IPS DF 4.7 (cell line): ENCODE data around the gene CFAP53.

Experiments used
- DNase-seq: peaks from one replicate; pipeline ENCODE4 v3.0.0-alpha.2; 2013; ENCODE audit warnings: low spot score; ENCODE audit errors: extremely low read depth

CFAP53 gene

GRCh38 chr18:50287441-50288347, 21.4 kb upstream of the CFAP53 start, which contains the start of gene CXXC1:
Gene CXXC1, minus strand, starts transcription at chr18:50287692. Its CDS starts 103 bp downstream, at chr18:50287589.
- no peak for DNase-seq

GRCh38 chr18:50287028-50287440, 20.7 kb upstream of the CFAP53 start:
- no peak for DNase-seq

GRCh38 chr18:50286391-50287027, 20.2 kb upstream of the CFAP53 start:
- no peak for DNase-seq

- no peak for DNase-seq
These were observed 19.5 kb upstream of the CFAP53 start for GRCh38 chr18:50285631-50286321.

GRCh38 chr18:50285071-50285470, 18.8 kb upstream of the CFAP53 start:
- no peak for DNase-seq

- DNase-seq: no peak
These were observed 18.1 kb upstream of the CFAP53 start for GRCh38 chr18:50284255-50284885.

GRCh38 chr18:50283469-50284209, 17.3 kb upstream of the CFAP53 start:
- DNase-seq: no peak

GRCh38 chr18:50282521-50283335, 16.4 kb upstream of the CFAP53 start:
- DNase-seq: no peak

- DNase-seq: no peak
These were observed 15.8 kb upstream of the CFAP53 start for GRCh38 chr18:50281972-50282520.

- peak; percentile 82 for DNase-seq
These were observed 15.1 kb upstream of the CFAP53 start, which contains the start of gene MBD1 for GRCh38 chr18:50281295-50281971. Gene MBD1, minus strand, starts transcription at chr18:50281523. Its CDS starts 1,531 bp downstream, at chr18:50279992.

- DNase-seq: no peak
These were observed 14.5 kb upstream of the CFAP53 start for GRCh38 chr18:50280707-50281294.

- no peak for DNase-seq
These were observed 13.5 kb upstream of the CFAP53 start for GRCh38 chr18:50279752-50280151.

- no peak for DNase-seq
These were observed 11.6 kb upstream of the CFAP53 start for GRCh38 chr18:50277942-50278341.

- no peak for DNase-seq
These were observed 10.2 kb upstream of the CFAP53 start for GRCh38 chr18:50276452-50276851.

GRCh38 chr18:50275503-50276036, 9.3 kb upstream of the CFAP53 start:
- DNase-seq: no peak

- DNase-seq: no peak
These were observed 8.6 kb upstream of the CFAP53 start for GRCh38 chr18:50274941-50275340.

- no peak for DNase-seq
These were observed 7.7 kb upstream of the CFAP53 start for GRCh38 chr18:50274044-50274442.
